AG09319 (cell line): Measurements from ENCODE around the gene WNT7A.

Experiments used
- DNase-seq: peaks from one replicate; pipeline ENCODE4 v3.0.0-alpha.2; 2010; ENCODE audit warnings: low read depth; ENCODE audit errors: extremely low read depth
- CTCF ChIP-seq: IDR thresholded peaks from 2 replicates; pipeline ENCODE4 v1.5.1; 2011; ENCODE audit warnings: low read depth, mild to moderate bottlenecking, inconsistent platforms, low read length, moderate library complexity

Gene WNT7A

DNA sequence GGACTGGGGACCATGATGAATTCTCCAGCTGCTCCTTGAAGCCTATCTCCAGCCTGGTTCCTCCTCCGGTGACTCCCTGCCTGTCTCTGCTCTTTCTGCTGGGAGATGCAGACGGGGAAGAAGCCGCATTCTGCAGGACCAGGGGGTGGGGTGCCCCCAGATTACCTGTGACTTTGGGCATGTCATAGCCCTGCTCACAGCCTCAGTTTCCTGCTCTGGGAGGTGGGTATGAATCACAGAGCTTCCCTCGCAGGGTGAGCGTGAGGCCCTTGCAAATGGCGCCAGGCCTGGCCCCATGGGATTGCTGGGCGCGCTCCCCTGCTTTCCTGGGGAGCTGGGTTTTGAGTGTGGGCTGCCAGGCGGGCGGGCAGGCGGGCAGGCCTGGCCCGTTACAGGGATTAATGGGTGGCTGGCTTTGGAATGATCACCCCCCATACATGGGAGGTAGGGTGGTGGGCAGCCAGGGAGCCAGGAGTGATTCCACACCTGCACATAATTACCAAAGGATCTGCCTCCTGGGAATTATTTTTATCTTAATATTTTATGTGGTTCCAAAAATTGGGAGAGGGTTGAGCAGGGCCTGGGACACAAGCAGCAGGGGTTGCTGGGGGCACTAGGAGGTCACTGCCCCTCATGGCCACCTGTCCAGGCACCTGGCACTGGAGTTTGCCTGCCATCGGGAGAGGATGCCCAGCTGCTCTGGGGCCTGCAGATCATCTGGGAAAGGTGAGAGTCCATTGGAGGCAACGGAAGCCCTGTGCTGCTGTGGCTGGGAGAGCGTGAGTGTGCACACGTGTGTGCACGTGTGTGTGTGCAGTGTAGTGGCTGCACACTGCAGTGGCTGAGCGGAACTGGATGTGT lies 106.8 kb downstream of the WNT7A start:
- TF ChIP-seq CTCF, result no peak
- no peak for DNase-seq

- no peak for DNase-seq
- no peak for TF ChIP-seq CTCF
Observed at GRCh38 chr3:13772321-13772745, 107.5 kb downstream of the WNT7A start.

DNA sequence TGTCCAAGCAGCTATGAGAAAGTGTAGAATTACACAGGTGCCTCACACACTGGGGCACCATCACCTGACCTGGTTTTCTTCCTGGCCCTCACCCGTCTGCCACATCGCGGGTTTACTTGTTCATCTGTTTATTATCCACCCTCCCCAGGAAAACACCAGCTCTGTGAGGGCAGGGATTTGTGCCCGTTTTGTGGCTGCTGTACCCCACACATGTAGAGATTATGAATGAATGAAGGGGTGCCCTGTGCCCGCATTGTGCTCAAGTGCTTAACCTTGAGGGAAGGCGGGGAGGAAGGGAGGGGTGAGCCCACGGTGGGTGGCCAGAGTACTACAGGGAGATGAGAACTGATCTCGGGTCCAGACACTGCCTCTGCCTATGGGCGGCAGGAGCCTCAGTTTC lies 108.4 kb downstream of the WNT7A start:
- TF ChIP-seq CTCF, result no peak
- no peak for DNase-seq

- DNase-seq, result no peak
- no peak for TF ChIP-seq CTCF
Observed at GRCh38 chr3:13770170-13771169, 109.4 kb downstream of the WNT7A start.

- TF ChIP-seq CTCF, result no peak
- no peak for DNase-seq
Observed at GRCh38 chr3:13769422-13769821, 110.4 kb downstream of the WNT7A start.

- DNase-seq, result no peak
- TF ChIP-seq CTCF, result no peak
Observed at GRCh38 chr3:13768453-13768852, 111.4 kb downstream of the WNT7A start.
